Vagina (tissue), 2 donors: Measurements from ENCODE around the gene LRRC47. TPM values are rescaled to one million over a fixed set of nuclear protein-coding genes. Genes with fewer than 3 reads are reported as not detected.

ENCODE experiments used
- DNase-seq, 2 donors: peaks; one replicate each; pipeline ENCODE4 v3.0.0-alpha.2; 2017; ENCODE audit errors: extremely low spot score in 2 of 2
- H3K27ac ChIP-seq: fragments of 200-600 bp; sonication (generic); one replicate; pipeline ENCODE4 v1.5.1; 2019
- H3K27me3 ChIP-seq: fragments of 200-600 bp; sonication (generic); one replicate; pipeline ENCODE4 v1.5.1; 2019
- H3K36me3 ChIP-seq, 2 donors: fragments of 200-600 bp; sonication (generic); one replicate each; pipeline ENCODE4 v1.5.1; 2017 to 2019
- H3K4me1 ChIP-seq: fragments of 200-600 bp; sonication (generic); one replicate; pipeline ENCODE4 v1.5.1; 2019
- H3K4me3 ChIP-seq, 2 donors: fragments of 200-600 bp; sonication (generic); 1 replicate in 1 of 2; 2 replicates in 1 of 2; pipeline ENCODE4 v1.5.1; 2016 to 2019
- H3K9me3 ChIP-seq: fragments of 200-600 bp; sonication (generic); one replicate; pipeline ENCODE4 v1.5.1; 2019
- CTCF ChIP-seq, 3 experiments: fragments of 450-650 bp in 2 of 3; fragments of 200-600 bp in 1 of 3; sonication (generic) in 1 of 3; IDR thresholded peaks; one replicate each; pipeline ENCODE4 v1.5.1; 2017 to 2019; ENCODE audit warnings: antibody characterized with exemption in 3 of 3, mild to moderate bottlenecking in 2 of 3, moderate library complexity in 2 of 3
- POLR2A ChIP-seq, 2 donors: fragments of 450-650 bp; IDR thresholded peaks; one replicate each; pipeline ENCODE4 v1.6.1; 2017; ENCODE audit warnings: antibody characterized with exemption in 2 of 2, mild to moderate bottlenecking in 2 of 2, moderate library complexity in 2 of 2
- POLR2AphosphoS5 ChIP-seq, 2 donors: sonication (generic); formaldehyde crosslinking; IDR thresholded peaks; one replicate each; pipeline ENCODE4 v1.9.0; 2017; ENCODE audit warnings: antibody characterized with exemption in 2 of 2, mild to moderate bottlenecking in 2 of 2, low read depth in 1 of 2; ENCODE audit not compliant: insufficient read depth in 1 of 2
- intact Hi-C: fragments of 100-400 bp; cut with DNase I; formaldehyde crosslinking; loops from one replicate; pipeline ENCODE4 v1.15.1; 2023
- total RNA-seq: library from RNA; depleted of rRNA; stranded (reverse); fragments of >200 nt; gene quantifications from one replicate; pipeline ENCODE4 v1.2.3, GENCODE V29; 2016

LRRC47 gene
- total RNA-seq, 1 donor from 2014 or later: 32.4 TPM

DNA sequence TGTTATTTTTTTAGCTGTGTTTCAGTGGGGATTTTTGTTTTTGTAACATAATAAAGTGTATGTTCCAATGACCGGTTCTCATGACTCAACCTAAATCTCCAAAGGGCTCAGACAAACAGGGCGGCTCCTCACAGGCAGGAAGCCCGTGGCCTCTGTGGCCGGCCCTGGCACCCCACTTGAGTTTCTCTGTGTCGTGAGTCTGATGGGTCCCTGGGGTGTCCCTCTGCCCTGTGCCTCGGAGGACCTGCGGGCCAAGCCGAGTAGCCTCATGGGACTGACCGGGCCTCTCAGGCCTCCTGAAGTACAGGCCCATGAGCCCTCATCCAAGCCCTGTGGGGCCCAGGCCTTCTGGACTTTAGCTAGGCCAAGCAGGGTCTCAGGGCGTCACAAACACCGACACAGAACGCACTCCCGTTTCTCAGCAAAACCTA, 60.2 kb downstream of the LRRC47 start:
- DNase-seq: no peak
- H3K4me3 ChIP-seq: no peak overlapping the region
- intact Hi-C loops: no loop called here
- H3K4me1 ChIP-seq: no peaks in the 10 kb centered on the region
- H3K9me3 ChIP-seq: no peaks in the 10 kb centered on the region
- TF ChIP-seq POLR2A (IDR thresholded peaks at IDR 0.05): no peak
- TF ChIP-seq CTCF (IDR thresholded peaks at IDR 0.05): no peak
- no peak for TF ChIP-seq POLR2AphosphoS5 (IDR thresholded peaks at IDR 0.05; ENCODE audit: insufficient read depth in 1 of 2, low read depth in 1 of 2)
- H3K27me3 ChIP-seq: no peaks in the 10 kb centered on the region
- peaks cover 0 to 26% of the 10 kb centered on the region in 2 donors for H3K36me3 ChIP-seq
- no peak overlapping the region for H3K27ac ChIP-seq

GRCh38 chr1:3735688-3736087, 60.6 kb downstream of the LRRC47 start:
- Histone ChIP-seq H3K27me3 (no peaks in the 10 kb centered on the region), H3K4me1 (no peaks in the 10 kb centered on the region), H3K9me3 (no peaks in the 10 kb centered on the region), H3K36me3 (peaks cover 0 to 26% of the 10 kb centered on the region in 2 donors), H3K27ac (no peak overlapping the region), H3K4me3 (no peak overlapping the region)
- DNase-seq: no peak
- no peak for TF ChIP-seq POLR2AphosphoS5 (IDR thresholded peaks at IDR 0.05; ENCODE audit: insufficient read depth in 1 of 2, low read depth in 1 of 2)
- TF ChIP-seq CTCF (IDR thresholded peaks at IDR 0.05): no peak
- no peak for TF ChIP-seq POLR2A (IDR thresholded peaks at IDR 0.05)
- intact Hi-C loops: no loop called here

- TF ChIP-seq POLR2A (IDR thresholded peaks at IDR 0.05) (no peak), POLR2AphosphoS5 (IDR thresholded peaks at IDR 0.05; ENCODE audit: insufficient read depth in 1 of 2, low read depth in 1 of 2) (no peak), CTCF (IDR thresholded peaks at IDR 0.05) (no peak)
- no peaks in the 10 kb centered on the region for H3K4me1 ChIP-seq
- H3K4me3 ChIP-seq: no peak overlapping the region
- H3K36me3 ChIP-seq: peaks cover 0 to 22% of the 10 kb centered on the region in 2 donors
- H3K9me3 ChIP-seq: no peaks in the 10 kb centered on the region
- no peak for DNase-seq
- no peak overlapping the region for H3K27ac ChIP-seq
- intact Hi-C loops: no loop called here
- no peaks in the 10 kb centered on the region for H3K27me3 ChIP-seq
These were observed 61.1 kb downstream of the LRRC47 start for GRCh38 chr1:3735027-3735681.

- intact Hi-C loops: no loop called here
- no peak overlapping the region for H3K4me3 ChIP-seq
These were observed 61.7 kb downstream of the LRRC47 start for GRCh38 chr1:3734602-3735001.

More at GRCh38 chr1:3734602-3735001, 61.7 kb downstream of the LRRC47 start:
- H3K9me3 ChIP-seq: no peaks in the 10 kb centered on the region
- no peaks in the 10 kb centered on the region for H3K4me1 ChIP-seq
- no peak overlapping the region for H3K27ac ChIP-seq
- TF ChIP-seq POLR2A (IDR thresholded peaks at IDR 0.05): no peak
- TF ChIP-seq CTCF (IDR thresholded peaks at IDR 0.05): no peak
- TF ChIP-seq POLR2AphosphoS5 (IDR thresholded peaks at IDR 0.05; ENCODE audit: insufficient read depth in 1 of 2, low read depth in 1 of 2): no peak
- H3K27me3 ChIP-seq: no peaks in the 10 kb centered on the region
- no peak for DNase-seq
- H3K36me3 ChIP-seq: peaks cover 0 to 18% of the 10 kb centered on the region in 2 donors
